Activated naive CD4-positive, alpha-beta T cell treated with anti-CD3 and anti-CD28 coated beads, Interleukin-2, amount 50 U/mL, for 16 hours (primary cell): ENCODE data around the gene NLRC3.

Source experiments
- DNase-seq: peaks from one replicate; pipeline ENCODE4 v3.0.0-alpha.2; 2020

NLRC3 gene

GRCh38 chr16:3578121-3578520 is 918 bp upstream of the NLRC3 start:
- DNase-seq: no peak

- no peak for DNase-seq
These were observed 992 bp downstream of the NLRC3 start for GRCh38 chr16:3576211-3576610.

GRCh38 chr16:3575491-3575890 is 1.7 kb downstream of the NLRC3 start:
- DNase-seq: no peak

- no peak for DNase-seq
These were observed 3.0 kb downstream of the NLRC3 start for GRCh38 chr16:3574195-3574594.

- DNase-seq: no peak
These were observed 3.9 kb downstream of the NLRC3 start for GRCh38 chr16:3573146-3573815.

- no peak for DNase-seq
These were observed 6.7 kb downstream of the NLRC3 start for GRCh38 chr16:3570420-3571062.

GRCh38 chr16:3569851-3570250 is 7.4 kb downstream of the NLRC3 start:
- no peak for DNase-seq

GRCh38 chr16:3566990-3567389 is 10.2 kb downstream of the NLRC3 start:
- no peak for DNase-seq

- DNase-seq: no peak
These were observed 12.4 kb downstream of the NLRC3 start for GRCh38 chr16:3564889-3565141.

GRCh38 chr16:3564130-3564888 is 12.9 kb downstream of the NLRC3 start:
- DNase-seq: no peak

- DNase-seq: no peak
These were observed 14.2 kb downstream of the NLRC3 start for GRCh38 chr16:3562914-3563480.

- DNase-seq: no peak
These were observed 15.6 kb downstream of the NLRC3 start for GRCh38 chr16:3561626-3562025.

GRCh38 chr16:3554351-3554928 is 22.8 kb downstream of the NLRC3 start:
- DNase-seq: no peak

- DNase-seq: no peak
These were observed 23.9 kb downstream of the NLRC3 start for GRCh38 chr16:3553138-3553923.

GRCh38 chr16:3550851-3551847 is 26.1 kb downstream of the NLRC3 start:
- no peak for DNase-seq

- DNase-seq: no peak
These were observed 27.3 kb downstream of the NLRC3 start for GRCh38 chr16:3549906-3550305.

- DNase-seq: no peak
These were observed 28.3 kb downstream of the NLRC3 start for GRCh38 chr16:3548859-3549258.

- DNase-seq: no peak
These were observed 28.8 kb downstream of the NLRC3 start for GRCh38 chr16:3548445-3548844.

- DNase-seq: no peak
These were observed 30.1 kb downstream of the NLRC3 start for GRCh38 chr16:3546986-3547682.

- no peak for DNase-seq
These were observed 34.4 kb downstream of the NLRC3 start for GRCh38 chr16:3542601-3543373.
